OCI-LY1 (cell line): ENCODE measurements around the gene FRMD1.

Source experiments
- H2AFZ ChIP-seq: fragments of 200-600 bp; sonication (generic), shearing (Covaris generic); 2 replicates; pipeline ENCODE4 v1.6.0; 2014; ENCODE audit warnings: antibody characterized with exemption, mild to moderate bottlenecking, low read length
- H3F3A ChIP-seq: fragments of 200-600 bp; sonication (generic), shearing (Covaris generic); 2 replicates; pipeline ENCODE4 v1.6.0; 2014; ENCODE audit warnings: mild to moderate bottlenecking, antibody characterized with exemption, low read length, moderate library complexity; ENCODE audit not compliant: insufficient read depth
- H3K27ac ChIP-seq: fragments of 200-600 bp; sonication (generic); 2 replicates; pipeline ENCODE4 v1.5.1; 2014; ENCODE audit warnings: low read length, mixed run types, mild to moderate bottlenecking, low read depth; ENCODE audit not compliant: poor library complexity, severe bottlenecking
- H3K27me3 ChIP-seq: fragments of 200-600 bp; sonication (generic); 2 replicates; pipeline ENCODE4 v1.6.0; 2014; ENCODE audit warnings: antibody characterized with exemption, mild to moderate bottlenecking, low read length, moderate library complexity; ENCODE audit not compliant: insufficient read depth
- H3K36me3 ChIP-seq: fragments of 200-600 bp; sonication (generic); 2 replicates; pipeline ENCODE4 v1.6.1; 2014; ENCODE audit warnings: mild to moderate bottlenecking, antibody characterized with exemption, low read length, moderate library complexity, mixed read lengths; ENCODE audit not compliant: insufficient read depth
- H3K4me1 ChIP-seq: fragments of 200-600 bp; sonication (generic); 2 replicates; pipeline ENCODE4 v1.5.1; 2014; ENCODE audit warnings: mild to moderate bottlenecking, low read length, moderate library complexity; ENCODE audit not compliant: insufficient read depth, severe bottlenecking
- H3K4me2 ChIP-seq: fragments of 200-600 bp; sonication (generic), shearing (Covaris generic); 2 replicates; pipeline ENCODE4 v1.6.1; 2014; ENCODE audit warnings: low read length
- H3K4me3 ChIP-seq: fragments of 200-600 bp; sonication (generic); 2 replicates; pipeline ENCODE4 v1.5.1; 2014; ENCODE audit warnings: low read length, low read depth, mild to moderate bottlenecking, mixed read lengths; ENCODE audit not compliant: poor library complexity, severe bottlenecking
- H3K79me2 ChIP-seq: fragments of 200-600 bp; shearing (Covaris generic); 2 replicates; pipeline ENCODE4 v1.6.1; 2016; ENCODE audit warnings: mixed run types, low read length, mixed read lengths; ENCODE audit not compliant: insufficient read depth
- H3K9ac ChIP-seq: fragments of 200-600 bp; sonication (generic), shearing (Covaris generic); 2 replicates; pipeline ENCODE4 v1.6.1; 2014; ENCODE audit warnings: mild to moderate bottlenecking, low read length, mixed read lengths
- H3K9me2 ChIP-seq: fragments of 200-600 bp; sonication (generic), shearing (Covaris generic); 2 replicates; pipeline ENCODE4 v1.6.1; 2014; ENCODE audit warnings: low read depth, mild to moderate bottlenecking, low read length, mixed read lengths
- H3K9me3 ChIP-seq: fragments of 200-600 bp; shearing (Covaris generic); 2 replicates; pipeline ENCODE4 v1.6.1; 2014; ENCODE audit warnings: low read length, mixed read lengths
- H4K20me1 ChIP-seq: fragments of 200-600 bp; sonication (generic), shearing (Covaris generic); 2 replicates; pipeline ENCODE4 v1.6.0; 2016; ENCODE audit warnings: mild to moderate bottlenecking, low read length; ENCODE audit not compliant: insufficient read depth
- CTCF ChIP-seq: fragments of 200-600 bp; sonication (generic), shearing (Covaris generic); IDR thresholded peaks from 2 replicates; pipeline ENCODE4 v1.5.1; 2017; ENCODE audit warnings: mild to moderate bottlenecking, antibody characterized with exemption, low read length, moderate library complexity, mixed read lengths
- EZH2 ChIP-seq: fragments of 200-600 bp; sonication (generic), shearing (Covaris generic); IDR thresholded peaks from 2 replicates; pipeline ENCODE4 v1.8.0; 2017; ENCODE audit warnings: borderline replicate concordance, mixed run types, mild to moderate bottlenecking, antibody characterized with exemption, low read length, moderate library complexity, mixed read lengths

Gene FRMD1

DNA sequence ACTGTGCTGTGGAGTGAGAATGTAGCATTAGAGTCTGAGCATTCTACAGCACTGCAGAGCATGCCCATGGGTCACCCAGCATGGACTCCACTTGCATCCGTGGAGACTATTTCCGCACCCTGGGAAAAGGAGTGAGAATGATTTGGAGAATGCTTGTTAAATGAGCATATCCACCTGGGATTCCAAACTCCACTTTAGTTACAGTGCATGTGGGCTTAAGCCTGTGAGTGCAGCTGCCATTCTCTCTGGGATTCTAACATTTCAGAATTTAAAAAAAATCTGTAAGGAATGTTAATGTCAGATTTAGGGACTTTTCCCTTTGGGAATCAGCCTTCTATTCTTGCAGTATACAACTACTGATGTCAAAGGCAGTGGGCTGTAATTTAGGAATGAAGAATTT is 48.1 kb downstream of the FRMD1 start:
- H3K4me3 ChIP-seq = no peak overlapping the region
- no peak overlapping the region for H3K27ac ChIP-seq
- H3K4me2 ChIP-seq = no peak overlapping the region

GRCh38 chr6:168030218-168030746 is 48.7 kb downstream of the FRMD1 start:
- no peaks in the 10 kb centered on the region for H3K79me2 ChIP-seq
- H3K9ac ChIP-seq = no peak overlapping the region
- H3F3A ChIP-seq = no peaks in the 10 kb centered on the region
- H3K4me2 ChIP-seq = no peak overlapping the region
- TF ChIP-seq EZH2 = no peak
- no peak for TF ChIP-seq CTCF
- no peaks in the 10 kb centered on the region for H3K4me1 ChIP-seq
- no peaks in the 10 kb centered on the region for H3K27me3 ChIP-seq
- H3K36me3 ChIP-seq = no peaks in the 10 kb centered on the region
- H3K9me3 ChIP-seq = no peaks in the 10 kb centered on the region
- H3K27ac ChIP-seq = no peak overlapping the region
- H2AFZ ChIP-seq = no peak overlapping the region
- H3K9me2 ChIP-seq = no peaks in the 10 kb centered on the region
- H3K4me3 ChIP-seq = no peak overlapping the region
- H4K20me1 ChIP-seq = no peaks in the 10 kb centered on the region

More for the DNA sequence above, 48.1 kb downstream of the FRMD1 start:
- Histone ChIP-seq H3K79me2 (no peaks in the 10 kb centered on the region), H3K9me2 (no peaks in the 10 kb centered on the region), H2AFZ (no peak overlapping the region), H3K9ac (no peak overlapping the region), H3K4me1 (no peaks in the 10 kb centered on the region), H3F3A (no peaks in the 10 kb centered on the region), H3K36me3 (no peaks in the 10 kb centered on the region), H4K20me1 (no peaks in the 10 kb centered on the region), H3K27me3 (no peaks in the 10 kb centered on the region), H3K9me3 (no peaks in the 10 kb centered on the region)
- no peak for TF ChIP-seq CTCF
- TF ChIP-seq EZH2 = no peak

DNA sequence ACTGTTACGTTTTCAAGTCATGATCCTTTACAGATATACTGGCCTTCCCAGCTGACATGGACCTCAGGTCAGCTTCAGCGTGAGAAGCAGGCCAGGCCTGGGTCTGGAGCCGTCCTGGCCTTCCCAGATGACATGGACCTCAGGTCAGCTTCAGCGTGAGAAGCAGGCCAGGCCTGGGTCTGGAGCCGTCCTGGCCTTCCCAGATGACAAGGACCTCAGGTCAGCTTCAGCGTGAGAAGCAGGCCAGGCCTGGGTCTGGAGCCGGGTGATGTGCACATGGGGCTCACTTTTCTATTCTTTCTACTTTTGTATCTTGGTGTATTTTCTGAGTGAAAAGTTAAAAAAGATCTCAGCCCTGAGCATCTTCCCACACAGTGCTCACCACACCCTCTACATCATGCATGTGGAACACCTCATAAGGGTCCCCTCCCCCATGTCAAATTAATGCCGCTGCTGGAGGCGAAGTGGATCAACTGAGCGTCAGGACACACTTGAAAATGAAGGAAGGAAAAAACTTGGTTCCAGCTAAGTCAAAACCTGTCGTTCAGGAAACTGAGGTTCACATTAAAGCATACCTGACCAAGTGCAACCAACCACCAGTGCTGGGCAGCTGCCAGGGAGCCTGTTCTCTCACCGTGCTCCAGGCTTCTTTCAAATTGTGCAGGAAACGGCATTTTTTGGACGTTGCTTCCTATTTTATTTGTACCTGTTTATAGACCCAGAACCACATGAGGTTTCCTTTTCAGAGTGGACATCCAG is 49.4 kb downstream of the FRMD1 start:
- Histone ChIP-seq H3K9ac (no peak overlapping the region), H4K20me1 (no peaks in the 10 kb centered on the region), H3K36me3 (no peaks in the 10 kb centered on the region), H3K4me2 (no peak overlapping the region), H2AFZ (no peak overlapping the region), H3K4me1 (no peaks in the 10 kb centered on the region), H3K79me2 (no peaks in the 10 kb centered on the region), H3K9me3 (no peaks in the 10 kb centered on the region), H3K27ac (no peak overlapping the region), H3F3A (no peaks in the 10 kb centered on the region), H3K9me2 (no peaks in the 10 kb centered on the region), H3K27me3 (no peaks in the 10 kb centered on the region), H3K4me3 (no peak overlapping the region)
- no peak for TF ChIP-seq EZH2
- no peak for TF ChIP-seq CTCF
